HG02623 (cell line): ENCODE data around the gene RC3H1.
A peak's percentile ranks its signal among the peaks of the same experiment; 100 is the strongest.
"Not testable (repeated sequence)": the region's sequence is repeated elsewhere in the genome, so short reads cannot be mapped to it uniquely, and the experiment has no call there.

ENCODE experiments used
- ATAC-seq: cut with Tn5 transposase; IDR thresholded peaks from one replicate; pipeline ENCODE4 v1.9.1; 2021; ENCODE audit warnings: moderate library complexity; ENCODE audit not compliant: unreplicated experiment

RC3H1 gene

DNA sequence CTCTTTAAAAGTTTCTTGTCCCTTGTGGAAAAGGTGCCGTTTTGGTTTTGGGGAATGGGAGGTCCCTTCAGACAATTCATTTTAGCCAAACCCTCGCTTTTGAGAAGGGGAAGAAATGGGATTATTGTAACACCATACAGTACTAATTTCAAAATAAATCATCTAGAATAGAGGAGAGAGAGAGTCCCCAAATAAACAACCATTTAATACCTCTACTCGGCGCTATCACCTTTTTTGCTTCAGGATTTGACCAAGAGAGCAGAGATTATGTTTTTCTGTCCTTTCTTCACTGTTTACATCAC, 770 bp upstream of the RC3H1 start:
- no peak for ATAC-seq

DNA sequence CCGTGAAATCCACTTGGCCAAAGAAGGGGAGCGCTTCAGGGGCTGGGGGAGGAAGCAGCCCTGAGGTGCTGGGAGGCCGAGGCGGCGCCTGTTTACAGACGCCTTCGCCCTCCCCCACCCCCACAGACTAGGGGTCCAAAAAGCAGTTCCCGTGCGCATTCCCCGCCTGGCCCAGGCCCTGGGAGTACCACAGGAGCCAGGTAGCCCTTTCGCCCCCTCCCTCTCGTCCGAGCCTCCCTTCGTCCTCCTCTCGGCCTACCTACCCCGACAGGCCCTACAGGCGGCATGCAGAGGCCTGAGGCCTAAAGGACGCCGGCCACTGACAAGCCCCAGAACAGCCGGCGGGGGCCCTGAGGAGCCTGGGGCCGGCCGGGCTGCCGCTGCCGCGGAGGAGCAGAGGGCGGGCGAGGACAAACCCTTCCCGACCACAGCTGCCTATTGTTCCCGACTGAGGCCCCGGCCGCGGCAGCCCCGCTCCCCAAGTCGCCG, 522 bp downstream of the RC3H1 start:
- ATAC-seq = peak; percentile 24

DNA sequence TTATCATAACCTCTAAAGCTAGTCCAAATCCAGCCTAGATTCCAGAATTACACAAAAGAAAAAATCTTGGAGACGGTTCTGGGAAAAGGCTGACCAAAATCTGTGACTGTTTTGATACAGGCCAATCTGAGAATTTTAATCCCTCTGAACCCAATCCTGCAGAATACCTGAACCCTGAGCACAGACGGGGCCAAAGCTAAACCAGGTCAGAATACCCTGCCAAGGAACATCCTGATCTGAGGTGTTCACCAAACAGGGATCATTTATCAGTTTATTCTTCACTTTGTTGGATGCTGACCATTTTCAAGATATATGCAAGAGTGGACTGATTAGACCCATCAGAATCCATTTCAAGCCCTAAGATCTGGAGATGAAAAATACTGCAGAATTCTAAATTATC, 3.6 kb downstream of the RC3H1 start:
- no peak for ATAC-seq

GRCh38 chr1:174017231-174017970, 4.8 kb downstream of the RC3H1 start:
- no peak for ATAC-seq

- ATAC-seq = no peak
Observed at GRCh38 chr1:174013864-174014418, 8.2 kb downstream of the RC3H1 start.

- ATAC-seq = no peak
Observed at GRCh38 chr1:174008979-174009378, 13.2 kb downstream of the RC3H1 start.

- no peak for ATAC-seq
Observed at GRCh38 chr1:174008269-174008668, 13.9 kb downstream of the RC3H1 start.

GRCh38 chr1:174007851-174008250, 14.3 kb downstream of the RC3H1 start:
- ATAC-seq = no peak

GRCh38 chr1:174005032-174005431, 17.1 kb downstream of the RC3H1 start:
- peak; percentile 80 for ATAC-seq

GRCh38 chr1:174003867-174004266, 18.3 kb downstream of the RC3H1 start:
- ATAC-seq = no peak

DNA sequence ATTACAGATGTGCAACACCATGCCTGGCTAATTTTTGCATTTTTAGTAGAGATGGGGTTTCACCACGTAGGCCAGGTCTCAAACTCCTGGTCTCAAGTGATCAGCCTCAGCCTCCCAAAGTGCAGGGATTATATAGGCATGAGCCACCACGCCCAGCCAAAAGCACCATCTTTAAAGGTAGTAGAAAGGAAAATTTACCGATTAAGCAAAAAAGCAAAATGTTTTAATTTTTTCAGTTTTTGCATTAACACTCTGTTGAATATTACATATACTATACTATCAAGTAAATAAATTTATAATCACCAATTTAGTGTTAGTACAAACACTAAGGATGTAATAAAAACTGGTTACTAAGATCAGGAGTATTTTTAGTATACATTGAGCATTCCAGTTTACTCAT, 20.6 kb downstream of the RC3H1 start:
- ATAC-seq = no peak

GRCh38 chr1:174000371-174000770, 21.8 kb downstream of the RC3H1 start:
- no peak for ATAC-seq

DNA sequence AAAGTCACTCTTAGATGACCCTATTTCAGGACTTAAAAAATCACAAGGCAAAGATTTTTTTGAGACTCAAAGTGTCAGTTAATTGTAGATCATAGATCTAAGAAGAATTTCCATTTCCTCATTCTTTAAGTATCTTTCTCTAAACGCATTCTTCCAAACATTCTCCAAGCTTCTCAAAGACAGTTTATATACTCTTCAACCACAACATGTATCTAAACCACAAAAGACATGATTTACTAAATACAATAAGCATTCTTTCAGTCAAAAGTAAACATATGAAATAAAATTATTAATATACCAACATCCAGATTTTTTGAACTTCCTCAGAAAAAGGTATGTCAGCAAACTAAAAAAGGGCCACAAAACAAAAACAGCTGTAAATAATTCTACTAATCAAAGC, 24.4 kb downstream of the RC3H1 start:
- no peak for ATAC-seq

DNA sequence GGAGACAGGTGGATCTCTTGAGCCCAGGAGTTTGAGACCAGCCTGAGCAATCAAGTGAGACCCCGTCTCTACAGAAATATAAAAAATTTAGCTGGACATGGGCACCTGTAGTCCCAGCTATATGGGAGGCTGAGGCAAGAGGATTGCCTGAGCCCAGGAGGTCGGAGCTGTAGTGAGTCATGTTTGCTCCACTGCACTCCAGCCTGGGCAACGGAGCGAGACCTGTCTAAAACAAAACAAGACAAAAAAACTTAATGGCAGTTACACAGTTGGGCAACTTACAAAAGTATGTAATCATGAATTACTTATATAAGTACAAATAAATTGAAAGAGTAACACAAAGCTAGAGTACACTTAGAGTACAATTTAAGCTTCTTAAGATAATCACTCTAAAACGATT, 25.2 kb downstream of the RC3H1 start:
- no peak for ATAC-seq

DNA sequence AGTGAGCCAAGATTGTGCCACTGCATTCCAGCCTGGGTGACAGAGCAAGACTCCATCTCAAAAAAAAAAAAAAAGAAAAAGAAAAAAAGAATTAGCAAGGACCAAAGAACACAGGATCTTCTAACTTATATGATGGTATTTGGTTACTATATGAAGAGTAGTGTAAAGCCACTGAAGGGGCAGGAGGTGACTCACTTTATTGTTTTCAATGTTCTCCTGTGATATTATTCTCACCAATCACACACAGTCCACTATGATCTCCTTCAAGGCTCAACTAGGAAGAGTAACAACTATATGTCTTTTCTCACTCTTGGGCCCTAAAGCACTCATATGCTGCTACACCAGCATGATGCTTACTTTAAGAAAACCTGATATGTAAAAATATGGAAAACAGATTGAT, 26.7 kb downstream of the RC3H1 start:
- ATAC-seq = no peak

DNA sequence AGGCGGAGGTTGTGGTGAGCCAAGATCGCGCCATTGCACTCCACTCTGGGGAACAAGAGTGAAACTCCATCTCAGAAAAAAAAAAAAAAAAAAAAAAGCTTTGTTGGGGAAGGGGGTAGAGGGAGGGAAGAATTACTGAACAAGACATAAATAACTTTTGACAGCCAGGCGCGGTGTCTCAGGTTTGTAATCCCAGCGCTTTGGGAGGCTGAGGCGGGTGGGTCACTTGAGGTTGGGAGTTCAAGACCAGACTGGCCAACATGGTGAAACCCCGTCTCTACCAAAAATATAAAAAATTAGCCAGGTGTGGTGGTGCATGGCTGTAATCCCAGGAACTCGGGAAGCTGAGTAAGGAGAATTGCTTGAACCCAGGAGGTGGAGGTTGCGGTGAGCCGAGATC, 28.2 kb downstream of the RC3H1 start:
- not testable (repeated sequence) for ATAC-seq

- ATAC-seq = no peak
Observed at GRCh38 chr1:173988068-173988467, 34.1 kb downstream of the RC3H1 start.

GRCh38 chr1:173986951-173987350, 35.2 kb downstream of the RC3H1 start:
- no peak for ATAC-seq

DNA sequence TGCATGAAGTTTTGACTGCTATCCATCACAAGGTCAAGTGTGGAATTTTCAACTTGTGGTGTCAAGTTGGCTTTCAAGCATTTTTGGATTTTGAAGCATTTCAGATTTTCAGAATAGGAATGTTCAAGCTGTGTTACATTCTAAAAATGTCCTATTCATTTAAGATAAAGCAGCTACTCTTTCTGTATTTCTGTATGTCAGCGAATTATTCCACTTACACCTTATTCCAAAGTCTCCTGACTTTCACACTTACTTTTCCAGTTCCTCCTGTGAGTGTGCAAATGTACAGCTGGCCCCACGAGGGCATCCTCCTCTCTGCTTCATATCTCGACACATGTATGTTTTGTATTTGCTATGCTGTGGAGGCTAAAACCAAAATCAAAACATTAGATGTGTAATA, 51.9 kb downstream of the RC3H1 start:
- no peak for ATAC-seq

- not testable (repeated sequence) for ATAC-seq
Observed at GRCh38 chr1:173965896-173966295, 56.3 kb downstream of the RC3H1 start.

DNA sequence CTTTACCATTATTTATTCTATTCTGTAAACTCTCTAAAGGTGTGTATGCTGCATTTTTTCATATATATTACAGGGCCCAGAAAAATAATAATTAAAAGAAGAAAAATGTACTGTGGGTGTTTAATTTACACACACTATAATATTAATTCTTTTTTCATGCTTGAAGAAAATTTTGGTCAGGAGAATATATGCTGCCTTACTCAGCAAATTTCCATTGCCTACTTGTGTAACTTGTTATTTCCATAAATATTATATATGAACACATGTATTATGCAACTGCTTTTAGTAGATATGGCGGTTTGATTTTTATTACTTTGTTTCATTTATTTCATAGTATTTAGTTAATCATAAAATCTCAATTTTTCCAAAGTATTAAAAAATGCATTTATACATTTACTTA, 58.7 kb downstream of the RC3H1 start:
- ATAC-seq = no peak

DNA sequence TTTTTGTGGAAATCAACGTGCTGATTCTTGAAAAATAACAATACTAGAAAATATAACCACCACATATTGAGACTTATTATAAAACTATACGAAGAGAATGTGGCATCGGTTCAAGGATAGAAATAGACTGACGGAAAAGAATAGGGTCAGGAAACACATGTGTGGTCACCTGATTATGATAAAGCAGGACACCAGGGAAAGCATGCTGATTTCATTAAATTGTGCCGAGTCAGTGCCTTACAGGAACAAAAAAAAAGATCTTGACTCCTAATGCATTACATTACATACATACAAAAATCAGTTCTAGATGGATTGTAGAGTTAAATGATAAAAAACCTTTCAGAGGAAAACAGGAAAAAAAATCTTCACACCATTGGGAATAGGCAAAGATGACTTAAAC, 61.5 kb downstream of the RC3H1 start:
- ATAC-seq = no peak

DNA sequence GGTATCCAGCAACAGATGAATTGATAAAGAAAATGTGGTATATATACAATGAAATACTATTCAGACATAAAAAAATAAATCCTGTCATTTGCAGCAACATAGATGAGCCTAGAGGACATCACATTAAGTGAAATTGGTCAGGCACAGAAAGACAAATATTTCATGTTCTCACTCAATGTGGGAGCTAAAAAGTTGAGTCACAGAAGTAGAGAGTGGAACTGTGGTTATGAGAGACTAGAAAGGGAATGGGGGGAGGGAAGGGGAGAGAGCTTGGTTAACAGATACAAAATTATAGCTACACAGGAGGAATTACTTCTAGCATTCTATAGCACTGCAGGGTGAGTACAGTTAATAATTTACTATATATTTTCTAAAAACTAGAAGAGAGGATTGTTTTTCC, 68.0 kb downstream of the RC3H1 start:
- ATAC-seq = no peak
